Osteocyte (in vitro differentiated cells): ENCODE measurements around the gene NPB. TPM values are rescaled to one million over a fixed set of nuclear protein-coding genes. Genes with fewer than 3 reads are reported as not detected.

Experiments
- DNase-seq: peaks from one replicate; pipeline ENCODE4 v3.0.0; 2021; ENCODE audit warnings: mixed read lengths; ENCODE audit not compliant: unreplicated experiment; ENCODE audit errors: extremely low spot score
- H3K27ac Mint-ChIP-seq: one replicate; pipeline ENCODE4 v1.8.0; 2021; ENCODE audit warnings: mild to moderate bottlenecking, mixed read lengths; ENCODE audit not compliant: unreplicated experiment
- H3K27me3 Mint-ChIP-seq: one replicate; pipeline ENCODE4 v1.8.0; 2021; ENCODE audit warnings: mixed read lengths; ENCODE audit not compliant: unreplicated experiment
- H3K36me3 Mint-ChIP-seq: one replicate; pipeline ENCODE4 v1.8.0; 2021; ENCODE audit warnings: mixed read lengths; ENCODE audit not compliant: unreplicated experiment
- H3K4me1 Mint-ChIP-seq: one replicate; pipeline ENCODE4 v1.8.0; 2021; ENCODE audit warnings: mixed read lengths; ENCODE audit not compliant: unreplicated experiment
- H3K4me3 Mint-ChIP-seq: one replicate; pipeline ENCODE4 v1.8.0; 2021; ENCODE audit warnings: mild to moderate bottlenecking, moderate library complexity, mixed read lengths; ENCODE audit not compliant: unreplicated experiment
- H3K9me3 Mint-ChIP-seq: one replicate; pipeline ENCODE4 v1.8.0; 2021; ENCODE audit warnings: mixed read lengths; ENCODE audit not compliant: unreplicated experiment
- CTCF ChIP-seq: fragments of 200-600 bp; sonication (generic); IDR thresholded peaks from 2 replicates; pipeline ENCODE4 v1.5.0; 2021; ENCODE audit warnings: antibody characterized with exemption, mild to moderate bottlenecking, moderate library complexity
- total RNA-seq: library from RNA; stranded (reverse); gene quantifications from 2 replicates; pipeline ENCODE4 v1.2.1, GENCODE V29; 2021

NPB gene
- total RNA-seq, 1 donor from 2014 or later, result 0.56 TPM

- Mint-ChIP-seq H3K36me3 (peaks cover 25% of the 10 kb centered on the region), H3K4me1 (peaks cover 25% of the 10 kb centered on the region), H3K9me3 (no peaks in the 10 kb centered on the region), H3K4me3 (peak overlapping the region; percentile 54), H3K27me3 (no peaks in the 10 kb centered on the region), H3K27ac (no peak overlapping the region)
- DNase-seq, result no peak
- no peak for TF ChIP-seq CTCF
These were observed 12.9 kb upstream of the NPB start for GRCh38 chr17:81888988-81889595.

GRCh38 chr17:81889602-81890001 is 12.4 kb upstream of the NPB start:
- Mint-ChIP-seq H3K27me3 (no peaks in the 10 kb centered on the region), H3K4me1 (peaks cover 25% of the 10 kb centered on the region), H3K9me3 (no peaks in the 10 kb centered on the region), H3K27ac (no peak overlapping the region), H3K4me3 (peak overlapping the region; percentile 78), H3K36me3 (peaks cover 25% of the 10 kb centered on the region)
- TF ChIP-seq CTCF, result no peak
- DNase-seq, result no peak

GRCh38 chr17:81890447-81891302 is 11.4 kb upstream of the NPB start:
- H3K9me3 Mint-ChIP-seq, result no peaks in the 10 kb centered on the region
- peaks cover 21% of the 10 kb centered on the region for H3K36me3 Mint-ChIP-seq
- H3K27me3 Mint-ChIP-seq, result no peaks in the 10 kb centered on the region
- DNase-seq, result no peak
- H3K27ac Mint-ChIP-seq, result peak overlapping the region; percentile 89
- peak overlapping the region; percentile 78 for H3K4me3 Mint-ChIP-seq
- peaks cover 20% of the 10 kb centered on the region for H3K4me1 Mint-ChIP-seq
- no peak for TF ChIP-seq CTCF

- no peaks in the 10 kb centered on the region for H3K9me3 Mint-ChIP-seq
- no peak for DNase-seq
- peaks cover 20% of the 10 kb centered on the region for H3K36me3 Mint-ChIP-seq
- H3K27ac Mint-ChIP-seq, result peak overlapping the region; percentile 93
- H3K4me1 Mint-ChIP-seq, result peaks cover 20% of the 10 kb centered on the region
- no peaks in the 10 kb centered on the region for H3K27me3 Mint-ChIP-seq
- no peak for TF ChIP-seq CTCF
- peak overlapping the region; percentile 90 for H3K4me3 Mint-ChIP-seq
These were observed 10.8 kb upstream of the NPB start for GRCh38 chr17:81891303-81891552.

GRCh38 chr17:81895400-81895799 is 6.6 kb upstream of the NPB start:
- Mint-ChIP-seq H3K27ac (no peak overlapping the region), H3K27me3 (no peaks in the 10 kb centered on the region), H3K36me3 (peaks cover 9% of the 10 kb centered on the region), H3K9me3 (no peaks in the 10 kb centered on the region), H3K4me1 (peaks cover 41% of the 10 kb centered on the region), H3K4me3 (no peak overlapping the region)
- DNase-seq, result no peak
- TF ChIP-seq CTCF, result no peak
